ENCODE measurements around the gene TIMM44.

DNA sequence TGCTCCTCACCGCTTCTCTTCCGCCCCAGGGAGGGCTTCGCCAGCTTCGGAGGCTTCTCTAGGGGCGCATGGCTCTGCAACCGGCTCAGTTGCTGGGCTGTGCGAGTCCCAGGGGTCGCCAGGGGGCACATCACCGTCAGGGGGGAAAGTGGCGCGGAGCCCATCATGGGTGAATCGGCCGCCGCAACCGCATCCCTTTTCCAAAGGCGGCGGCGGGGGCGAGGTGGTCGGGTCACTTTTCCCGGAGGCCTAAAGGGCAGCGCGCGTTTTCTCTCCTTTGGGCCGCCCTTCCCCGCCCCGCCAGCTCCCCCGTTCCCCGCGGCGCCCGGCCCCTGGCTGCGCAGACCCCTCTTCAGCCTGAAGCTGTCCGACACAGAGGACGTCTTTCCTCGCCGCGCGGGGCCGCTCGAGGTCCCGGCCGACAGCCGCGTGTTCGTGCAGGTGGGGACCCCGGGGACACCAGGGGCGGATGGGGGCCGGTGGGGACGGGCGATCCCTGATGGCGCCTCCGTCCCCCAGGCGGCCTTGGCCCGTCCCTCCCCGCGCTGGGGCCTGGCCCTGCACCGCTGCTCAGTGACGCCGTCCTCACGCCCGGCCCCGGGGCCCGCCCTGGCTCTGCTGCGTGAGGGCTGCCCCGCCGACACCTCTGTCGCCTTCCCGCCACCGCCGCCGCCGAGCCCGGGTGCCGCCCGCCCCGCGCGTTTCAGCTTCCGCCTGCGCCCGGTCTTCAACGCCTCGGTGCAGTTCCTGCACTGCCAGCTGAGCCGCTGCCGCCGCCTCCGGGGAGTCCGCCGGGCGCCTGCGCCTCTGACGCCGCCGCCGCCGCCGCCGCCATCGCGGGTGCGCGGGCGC is 27.1 kb downstream of the TIMM44 start:
- peak in 1 of 2 donors; percentile 4 for TF ChIP-seq POLR2A (IDR thresholded peaks at IDR 0.05)
- TF ChIP-seq, protein P1, sequence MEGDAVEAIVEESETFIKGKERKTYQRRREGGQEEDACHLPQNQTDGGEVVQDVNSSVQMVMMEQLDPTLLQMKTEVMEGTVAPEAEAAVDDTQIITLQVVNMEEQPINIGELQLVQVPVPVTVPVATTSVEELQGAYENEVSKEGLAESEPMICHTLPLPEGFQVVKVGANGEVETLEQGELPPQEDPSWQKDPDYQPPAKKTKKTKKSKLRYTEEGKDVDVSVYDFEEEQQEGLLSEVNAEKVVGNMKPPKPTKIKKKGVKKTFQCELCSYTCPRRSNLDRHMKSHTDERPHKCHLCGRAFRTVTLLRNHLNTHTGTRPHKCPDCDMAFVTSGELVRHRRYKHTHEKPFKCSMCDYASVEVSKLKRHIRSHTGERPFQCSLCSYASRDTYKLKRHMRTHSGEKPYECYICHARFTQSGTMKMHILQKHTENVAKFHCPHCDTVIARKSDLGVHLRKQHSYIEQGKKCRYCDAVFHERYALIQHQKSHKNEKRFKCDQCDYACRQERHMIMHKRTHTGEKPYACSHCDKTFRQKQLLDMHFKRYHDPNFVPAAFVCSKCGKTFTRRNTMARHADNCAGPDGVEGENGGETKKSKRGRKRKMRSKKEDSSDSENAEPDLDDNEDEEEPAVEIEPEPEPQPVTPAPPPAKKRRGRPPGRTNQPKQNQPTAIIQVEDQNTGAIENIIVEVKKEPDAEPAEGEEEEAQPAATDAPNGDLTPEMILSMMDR (IDR thresholded peaks at IDR 0.05) = no peak
